ENCODE results near the gene HPN.

GRCh38 chr19:35073516-35073915 is 32.0 kb downstream of the HPN start:
- TF ChIP-seq, protein P1, sequence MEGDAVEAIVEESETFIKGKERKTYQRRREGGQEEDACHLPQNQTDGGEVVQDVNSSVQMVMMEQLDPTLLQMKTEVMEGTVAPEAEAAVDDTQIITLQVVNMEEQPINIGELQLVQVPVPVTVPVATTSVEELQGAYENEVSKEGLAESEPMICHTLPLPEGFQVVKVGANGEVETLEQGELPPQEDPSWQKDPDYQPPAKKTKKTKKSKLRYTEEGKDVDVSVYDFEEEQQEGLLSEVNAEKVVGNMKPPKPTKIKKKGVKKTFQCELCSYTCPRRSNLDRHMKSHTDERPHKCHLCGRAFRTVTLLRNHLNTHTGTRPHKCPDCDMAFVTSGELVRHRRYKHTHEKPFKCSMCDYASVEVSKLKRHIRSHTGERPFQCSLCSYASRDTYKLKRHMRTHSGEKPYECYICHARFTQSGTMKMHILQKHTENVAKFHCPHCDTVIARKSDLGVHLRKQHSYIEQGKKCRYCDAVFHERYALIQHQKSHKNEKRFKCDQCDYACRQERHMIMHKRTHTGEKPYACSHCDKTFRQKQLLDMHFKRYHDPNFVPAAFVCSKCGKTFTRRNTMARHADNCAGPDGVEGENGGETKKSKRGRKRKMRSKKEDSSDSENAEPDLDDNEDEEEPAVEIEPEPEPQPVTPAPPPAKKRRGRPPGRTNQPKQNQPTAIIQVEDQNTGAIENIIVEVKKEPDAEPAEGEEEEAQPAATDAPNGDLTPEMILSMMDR (IDR thresholded peaks at IDR 0.05; ENCODE audit: low read depth, low read length): no peak
- TF ChIP-seq EZH2phosphoT487 (IDR thresholded peaks at IDR 0.05; ENCODE audit: low read depth): no peak

Data from OCI-LY3 (cell line).